DND-41 (cell line): ENCODE data around the gene RAD23A.

Experiments used
- ATAC-seq: fragments of 200-7000 bp; cut with Tn5 transposase; 3 replicates; pipeline ENCODE4 v1.9.1; 2021; ENCODE audit warnings: low read depth; ENCODE audit not compliant: insufficient read depth
- DNase-seq: peaks from one replicate; pipeline ENCODE4 v3.0.0-alpha.2; 2020
- H2AFZ ChIP-seq: 2 replicates; pipeline ENCODE4 v1.6.0; 2012; ENCODE audit warnings: low read depth, low read length
- H3K27ac ChIP-seq: 2 replicates; pipeline ENCODE4 v1.5.1; 2012; ENCODE audit warnings: low read length, inconsistent platforms
- H3K27me3 ChIP-seq: fragments of 200-600 bp; sonication (generic); 2 replicates; pipeline ENCODE4 v1.6.0; 2012; ENCODE audit warnings: low read length, mild to moderate bottlenecking, inconsistent platforms; ENCODE audit not compliant: insufficient read depth, poor library complexity
- H3K36me3 ChIP-seq: 2 replicates; pipeline ENCODE4 v1.5.1; 2012; ENCODE audit warnings: low read length, inconsistent platforms; ENCODE audit not compliant: insufficient read depth
- H3K4me1 ChIP-seq: 2 replicates; pipeline ENCODE4 v1.5.1; 2012; ENCODE audit warnings: mild to moderate bottlenecking, low read length; ENCODE audit not compliant: insufficient read depth
- H3K4me2 ChIP-seq: 2 replicates; pipeline ENCODE4 v1.6.0; 2012; ENCODE audit warnings: mild to moderate bottlenecking, moderate library complexity, low read length, inconsistent platforms; ENCODE audit not compliant: insufficient read depth
- H3K4me3 ChIP-seq, 2 experiments: fragments of 200-600 bp in 1 of 2; shearing (Covaris generic) in 1 of 2; 2 replicates each; pipeline ENCODE4 v1.5.1; 2012 to 2016; ENCODE audit warnings: inconsistent platforms in 2 of 2, low read length in 2 of 2, mild to moderate bottlenecking in 2 of 2, low read depth in 1 of 2, moderate library complexity in 1 of 2
- H3K79me2 ChIP-seq: 2 replicates; pipeline ENCODE4 v1.6.0; 2012; ENCODE audit warnings: low read length, inconsistent platforms; ENCODE audit not compliant: insufficient read depth
- H3K9ac ChIP-seq: 2 replicates; pipeline ENCODE4 v1.6.0; 2012; ENCODE audit warnings: low read depth, mild to moderate bottlenecking, inconsistent platforms, low read length, moderate library complexity
- H3K9me3 ChIP-seq: 2 replicates; pipeline ENCODE4 v1.5.1; 2012; ENCODE audit warnings: low read length, moderate library complexity, mild to moderate bottlenecking, inconsistent platforms; ENCODE audit not compliant: insufficient read depth, severe bottlenecking
- H4K20me1 ChIP-seq: 2 replicates; pipeline ENCODE4 v1.6.0; 2012; ENCODE audit warnings: low read length; ENCODE audit not compliant: insufficient read depth
- CTCF ChIP-seq: IDR thresholded peaks from 2 replicates; pipeline ENCODE4 v1.5.1; 2012; ENCODE audit warnings: borderline replicate concordance, low read length, moderate library complexity, mild to moderate bottlenecking; ENCODE audit not compliant: poor library complexity, severe bottlenecking; ENCODE audit errors: extremely low read depth
- EZH2 ChIP-seq: IDR thresholded peaks from 3 replicates; pipeline ENCODE4 v1.6.1; 2012; ENCODE audit warnings: borderline replicate concordance, low read depth, mild to moderate bottlenecking, moderate library complexity, low read length, inconsistent platforms; ENCODE audit not compliant: severe bottlenecking

RAD23A gene

GRCh38 chr19:12952488-12953137, 7.0 kb downstream of the RAD23A start:
- ATAC-seq (no peak), DNase-seq (no peak)

GRCh38 chr19:12953138-12953798, 7.6 kb downstream of the RAD23A start:
- H3K36me3 ChIP-seq: peaks cover 80% of the 10 kb centered on the region
- H3K4me2 ChIP-seq: no peak overlapping the region
- ATAC-seq (no peak), DNase-seq (no peak)
- no peaks in the 10 kb centered on the region for H3K9me3 ChIP-seq
- H2AFZ ChIP-seq: no peak overlapping the region
- no peaks in the 10 kb centered on the region for H3K27me3 ChIP-seq
- peaks cover 86% of the 10 kb centered on the region for H3K79me2 ChIP-seq
- H3K4me3 ChIP-seq: no peak overlapping the region
- no peak overlapping the region for H3K27ac ChIP-seq
- H4K20me1 ChIP-seq: peaks cover 38% of the 10 kb centered on the region
- no peak overlapping the region for H3K9ac ChIP-seq
- no peak for TF ChIP-seq EZH2
- TF ChIP-seq CTCF: no peak
- H3K4me1 ChIP-seq: peaks cover 58% of the 10 kb centered on the region

More at GRCh38 chr19:12952488-12953137, 7.0 kb downstream of the RAD23A start:
- Histone ChIP-seq H3K9me3 (no peaks in the 10 kb centered on the region), H4K20me1 (peaks cover 44% of the 10 kb centered on the region), H3K27me3 (no peaks in the 10 kb centered on the region), H3K36me3 (peaks cover 86% of the 10 kb centered on the region), H2AFZ (no peak overlapping the region), H3K4me1 (peaks cover 60% of the 10 kb centered on the region), H3K4me3 (no peak overlapping the region), H3K79me2 (peaks cover 91% of the 10 kb centered on the region), H3K27ac (no peak overlapping the region), H3K4me2 (no peak overlapping the region; the same call in 1 of the 2 replicates), H3K9ac (no peak overlapping the region)
- TF ChIP-seq EZH2 (no peak), CTCF (no peak)

GRCh38 chr19:12953799-12954611, 8.3 kb downstream of the RAD23A start:
- peaks cover 72% of the 10 kb centered on the region for H3K36me3 ChIP-seq
- H3K27ac ChIP-seq: peak overlapping the region; percentile 43; the same call in 1 of the 2 replicates
- peak overlapping the region; percentile 14; the same call in 1 of the 2 replicates for H3K9ac ChIP-seq

More at GRCh38 chr19:12953799-12954611, 8.3 kb downstream of the RAD23A start:
- Histone ChIP-seq H3K79me2 (peaks cover 79% of the 10 kb centered on the region), H4K20me1 (peaks cover 30% of the 10 kb centered on the region), H2AFZ (no peak overlapping the region), H3K9me3 (no peaks in the 10 kb centered on the region), H3K4me1 (peaks cover 50% of the 10 kb centered on the region), H3K4me2 (peak overlapping the region; percentile 82), H3K4me3 (peak overlapping the region in 1 of 2 experiments; percentile 12; a peak in 1 of 4 replicates), H3K27me3 (no peaks in the 10 kb centered on the region)
- ATAC-seq (no peak), DNase-seq (no peak)
- TF ChIP-seq EZH2 (no peak), CTCF (no peak)
